HCT116 (cell line): ENCODE results near the gene HAND1. TPM values are rescaled to one million over a fixed set of nuclear protein-coding genes. Genes with fewer than 3 reads are reported as not detected.

Source experiments
- ATAC-seq: fragments of 200-7000 bp; cut with Tn5 transposase; 2 replicates; pipeline ENCODE4 v1.9.1; 2020; ENCODE audit warnings: mild to moderate bottlenecking, moderate library complexity
- BruUV-seq: library from RNA; stranded (reverse); fragments of 400-500 nt; replicated peaks from 2 replicates; lab custom pipeline; 2021; lab: Mats Ljungman, UMichigan
- CTCF ChIA-PET: fragments of 300-600 bp; sonication (Branson Sonifier 250); formaldehyde crosslinking; loops from one replicate; lab custom pipeline; 2021; ENCODE audit warnings: antibody characterized with exemption; lab: Charles Lee
- POLR2A ChIA-PET: fragments of 300-600, 350-600 bp; sonication (Branson Sonifier 250); formaldehyde crosslinking; loops from one replicate; lab custom pipeline; 2021; ENCODE audit warnings: antibody characterized with exemption; lab: Charles Lee
- RAD21 ChIA-PET, 2 experiments: fragments of 300-600 bp; sonication (Branson Sonifier 250); formaldehyde crosslinking; loops; one replicate each; lab custom pipeline; 2023; ENCODE audit warnings: low total read pairs in 2 of 2; ENCODE audit not compliant: uncharacterized antibody in 2 of 2, unreplicated experiment in 2 of 2, low non-redundant PET in 1 of 2; lab: Charles Lee
- DNase-seq: peaks from one replicate; pipeline ENCODE4 v3.0.0-alpha.2; 2010; ENCODE audit warnings: low read depth, low spot score
- H2AFZ ChIP-seq: fragments of 200-600 bp; shearing (Covaris generic), sonication (generic); 2 replicates; pipeline ENCODE4 v1.6.1; 2017; ENCODE audit warnings: low read depth, mixed run types, mixed read lengths, antibody characterized with exemption, low read length; ENCODE audit not compliant: poor library complexity, severe bottlenecking
- H3K27ac ChIP-seq: 2 replicates; pipeline ENCODE4 v1.5.1; 2012; ENCODE audit warnings: low read depth, low read length
- H3K27me3 ChIP-seq: fragments of 200-600 bp; sonication (generic); 2 replicates; pipeline ENCODE4 v1.6.1; 2016; ENCODE audit warnings: mixed run types, low read length, mixed read lengths; ENCODE audit not compliant: insufficient read depth
- H3K36me3 ChIP-seq, 2 experiments: fragments of 200-500 bp in 1 of 2; fragments of 200-600 bp in 1 of 2; sonication (Bioruptor generic) in 1 of 2; sonication (generic) in 1 of 2; 2 replicates each; pipeline versions ENCODE4 v1.5.1 to v1.6.1; 2014 to 2016; ENCODE audit warnings: low read length in 2 of 2, inconsistent platforms in 1 of 2, mixed read lengths in 1 of 2, mixed run types in 1 of 2; ENCODE audit not compliant: insufficient read depth in 2 of 2, control insufficient read depth in 1 of 2
- H3K4me1 ChIP-seq, 2 experiments: fragments of 200-600 bp in 1 of 2; sonication (generic) in 1 of 2; 2 replicates each; pipeline versions ENCODE4 v1.5.1 to v1.6.1; 2012 to 2017; ENCODE audit warnings: low read length in 2 of 2, inconsistent platforms in 1 of 2, mild to moderate bottlenecking in 1 of 2, mixed read lengths in 1 of 2, mixed run types in 1 of 2, moderate library complexity in 1 of 2; ENCODE audit not compliant: insufficient read depth in 2 of 2, control insufficient read depth in 1 of 2
- H3K4me2 ChIP-seq: fragments of 200-600 bp; sonication (generic); 2 replicates; pipeline ENCODE4 v1.6.1; 2017; ENCODE audit warnings: mixed run types, low read length, mixed read lengths
- H3K4me3 ChIP-seq, 2 experiments: fragments of 200-600 bp in 1 of 2; sonication (generic) in 1 of 2; replicated peaks in 1 of 2; 2 replicates each; pipeline ENCODE4 v1.5.1; 2011 to 2016; ENCODE audit warnings: low read length in 2 of 2, control low read depth in 1 of 2, low read depth in 1 of 2, mild to moderate bottlenecking in 1 of 2, mixed read lengths in 1 of 2, mixed run types in 1 of 2
- H3K79me2 ChIP-seq: fragments of 200-600 bp; sonication (generic); 2 replicates; pipeline ENCODE4 v1.6.1; 2017; ENCODE audit warnings: mild to moderate bottlenecking, mixed run types, low read length, moderate library complexity, mixed read lengths; ENCODE audit not compliant: insufficient read depth
- H3K9ac ChIP-seq: fragments of 200-600 bp; sonication (generic); 2 replicates; pipeline ENCODE4 v1.6.1; 2016; ENCODE audit warnings: low read length, mixed read lengths
- H3K9me2 ChIP-seq: fragments of 200-600 bp; sonication (generic), shearing (Covaris generic); 2 replicates; pipeline ENCODE4 v1.6.1; 2017; ENCODE audit warnings: mixed run types, mild to moderate bottlenecking, moderate library complexity; ENCODE audit not compliant: insufficient read depth
- H3K9me3 ChIP-seq, 2 experiments: fragments of 200-500 bp in 1 of 2; fragments of 200-600 bp in 1 of 2; sonication (Bioruptor generic) in 1 of 2; sonication (generic) in 1 of 2; 2 replicates each; pipeline ENCODE4 v1.6.1; 2014 to 2017; ENCODE audit warnings: low read length in 2 of 2, mixed read lengths in 2 of 2, inconsistent platforms in 1 of 2, low read depth in 1 of 2, mild to moderate bottlenecking in 1 of 2, mixed run types in 1 of 2, moderate library complexity in 1 of 2; ENCODE audit not compliant: control insufficient read depth in 1 of 2, insufficient read depth in 1 of 2
- H4K20me1 ChIP-seq: fragments of 200-600 bp; sonication (generic), shearing (Covaris generic); 2 replicates; pipeline ENCODE4 v1.6.1; 2017; ENCODE audit warnings: mixed run types, mild to moderate bottlenecking, moderate library complexity; ENCODE audit not compliant: insufficient read depth
- CBX3 ChIP-seq: IDR thresholded peaks from 2 replicates; pipeline ENCODE4 v1.6.1; 2012; ENCODE audit warnings: low read depth
- EGR1 ChIP-seq: IDR thresholded peaks from 2 replicates; pipeline ENCODE4 v1.6.1; 2012; ENCODE audit warnings: low read depth
- EZH2 ChIP-seq: fragments of 200-600 bp; sonication (generic); IDR thresholded peaks from 2 replicates; pipeline ENCODE4 v1.6.1; 2017; ENCODE audit warnings: antibody characterized with exemption, mixed run types
- FOSL1 ChIP-seq: IDR thresholded peaks from 2 replicates; pipeline ENCODE4 v1.6.1; 2012; ENCODE audit warnings: low read depth
- JUND ChIP-seq: IDR thresholded peaks from 2 replicates; pipeline ENCODE4 v1.6.1; 2012
- POLR2A ChIP-seq: IDR thresholded peaks from 2 replicates; pipeline ENCODE4 v1.7.0; 2011; ENCODE audit warnings: borderline replicate concordance; ENCODE audit not compliant: insufficient read depth, insufficient read length; ENCODE audit errors: extremely low read depth
- ZFX ChIP-seq: fragments of 450-650 bp; IDR thresholded peaks from 2 replicates; pipeline ENCODE4 v1.6.1; 2017
- ZNF274 ChIP-seq: fragments of 200-500 bp; sonication (Bioruptor generic); IDR thresholded peaks from 2 replicates; pipeline ENCODE4 v1.6.1; 2014; ENCODE audit warnings: mild to moderate bottlenecking, low read depth, low read length, inconsistent platforms
- intact Hi-C: fragments of 100-400 bp; cut with micrococcal nuclease; formaldehyde crosslinking; loops from 2 replicates; pipeline ENCODE4 v1.10.0; 2022
- total RNA-seq: library from RNA; stranded (reverse); gene quantifications from one replicate; pipeline ENCODE4 v1.2.1, GENCODE V29; 2021; ENCODE audit not compliant: unreplicated experiment
- TF ChIP-seq, protein P1 (sequence below): IDR thresholded peaks from 2 replicates; pipeline ENCODE4 v1.6.1; 2012
- TF ChIP-seq, protein P2 (sequence below): IDR thresholded peaks from 2 replicates; pipeline ENCODE4 v1.6.1; 2012

HAND1 gene
- total RNA-seq, 1 experiment from 2014 or later = not detected

DNA sequence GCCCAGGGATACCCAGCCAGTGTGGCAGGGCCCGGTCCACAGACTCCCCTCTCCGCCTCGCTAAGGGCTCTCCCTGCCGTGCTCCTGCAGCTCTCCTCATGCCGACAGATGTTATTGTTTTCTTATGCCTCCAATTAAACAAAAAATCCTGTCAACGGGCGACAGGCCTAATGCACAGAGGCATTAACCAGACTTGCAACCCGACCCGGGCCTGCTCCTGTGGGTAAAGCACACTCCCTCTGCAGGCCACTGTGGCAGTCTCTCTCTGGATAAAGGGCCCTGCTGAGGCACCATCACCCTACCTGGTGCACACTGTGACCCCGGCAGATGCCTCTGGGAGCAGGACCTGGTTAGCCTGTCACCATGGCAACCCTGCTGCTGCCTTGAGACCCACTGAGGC lies 27.5 kb upstream of the HAND1 start:
- no peaks in the 10 kb centered on the region for H3K4me1 ChIP-seq
- BruUV-seq = no TSS peak
- no peaks in the 10 kb centered on the region for H3K9me3 ChIP-seq
- no peaks in the 10 kb centered on the region for H4K20me1 ChIP-seq
- no peak overlapping the region for H3K4me3 ChIP-seq
- H3K36me3 ChIP-seq = no peaks in the 10 kb centered on the region
- intact Hi-C loops = no loop called here
- no peaks in the 10 kb centered on the region for H3K79me2 ChIP-seq
- no peak overlapping the region for H3K4me2 ChIP-seq
- RAD21 ChIA-PET = no interaction called here
- DNase-seq (no peak), ATAC-seq (0 out of 2 replicates have a peak, but pooled peaks have one; percentile 38)
- no peak for TF ChIP-seq EGR1
- no peak for TF ChIP-seq FOSL1
- no peak for TF ChIP-seq POLR2A
- no peak for TF ChIP-seq JUND
- no peak for TF ChIP-seq CBX3
- TF ChIP-seq, protein P1, sequence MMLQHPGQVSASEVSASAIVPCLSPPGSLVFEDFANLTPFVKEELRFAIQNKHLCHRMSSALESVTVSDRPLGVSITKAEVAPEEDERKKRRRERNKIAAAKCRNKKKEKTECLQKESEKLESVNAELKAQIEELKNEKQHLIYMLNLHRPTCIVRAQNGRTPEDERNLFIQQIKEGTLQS = no peak
- no peak for TF ChIP-seq ZFX
- TF ChIP-seq, protein P2, sequence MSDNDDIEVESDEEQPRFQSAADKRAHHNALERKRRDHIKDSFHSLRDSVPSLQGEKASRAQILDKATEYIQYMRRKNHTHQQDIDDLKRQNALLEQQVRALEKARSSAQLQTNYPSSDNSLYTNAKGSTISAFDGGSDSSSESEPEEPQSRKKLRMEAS = no peak
- TF ChIP-seq ZNF274 = no peak
- TF ChIP-seq, all 23 proteins: peak for 0
- Histone ChIP-seq H3K27me3 (no peaks in the 10 kb centered on the region), H3K9ac (no peak overlapping the region), H3K9me2 (no peaks in the 10 kb centered on the region), H3K27ac (no peak overlapping the region), H2AFZ (no peak overlapping the region)
- POLR2A ChIA-PET = no interaction called here
- CTCF ChIA-PET = interaction anchor here (1.7 kb wide), 1 partner anchor 15 kb away, joined by 9 read pairs; no protein-coding TSS in a partner anchor

DNA sequence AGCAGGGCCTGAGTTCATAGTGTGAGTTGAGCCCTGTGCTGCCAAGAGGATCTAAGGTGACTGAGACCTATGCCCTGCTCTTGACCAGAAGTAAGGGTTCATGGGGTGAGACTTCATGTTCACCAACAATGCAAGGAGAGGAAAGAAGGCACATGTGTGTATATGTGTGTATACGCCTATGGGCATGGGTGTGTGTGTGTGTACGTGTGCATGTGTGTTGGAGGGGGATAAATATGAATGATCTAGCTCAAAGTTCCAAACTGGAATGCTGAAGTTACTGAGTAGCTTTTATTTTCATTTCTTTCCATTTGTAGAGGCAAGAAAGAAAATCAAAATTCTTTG lies 25.6 kb upstream of the HAND1 start:
- ChIA-PET CTCF (interaction anchor here (1.7 kb wide), 1 partner anchor 17 kb away, joined by 9 read pairs; no protein-coding TSS in a partner anchor), POLR2A (no interaction called here), RAD21 (no interaction called here)
- ATAC-seq (no peak), DNase-seq (no peak)
- BruUV-seq = no TSS peak
- Histone ChIP-seq H3K27ac (no peak overlapping the region), H3K27me3 (no peaks in the 10 kb centered on the region), H3K9me3 (no peaks in the 10 kb centered on the region), H3K4me1 (no peaks in the 10 kb centered on the region), H3K36me3 (no peaks in the 10 kb centered on the region), H4K20me1 (no peaks in the 10 kb centered on the region), H3K4me2 (no peak overlapping the region), H3K79me2 (no peaks in the 10 kb centered on the region), H3K9me2 (no peaks in the 10 kb centered on the region), H3K9ac (no peak overlapping the region), H3K4me3 (no peak overlapping the region), H2AFZ (no peak overlapping the region)
- no peak for TF ChIP-seq EZH2
- no peak for TF ChIP-seq EGR1
- intact Hi-C loops = no loop called here
